Inflammatory macrophage (primary cell): ENCODE data around the gene OR8G1.
A peak's percentile ranks its signal among the peaks of the same experiment; 100 is the strongest.
"Not testable (repeated sequence)": the region's sequence is repeated elsewhere in the genome, so short reads cannot be mapped to it uniquely, and the experiment has no call there.

Source experiments
- DNase-seq, 2 donors: peaks; one replicate each; pipeline ENCODE4 v3.0.0-alpha.2; 2020 to 2022

The OR8G1 gene

DNA sequence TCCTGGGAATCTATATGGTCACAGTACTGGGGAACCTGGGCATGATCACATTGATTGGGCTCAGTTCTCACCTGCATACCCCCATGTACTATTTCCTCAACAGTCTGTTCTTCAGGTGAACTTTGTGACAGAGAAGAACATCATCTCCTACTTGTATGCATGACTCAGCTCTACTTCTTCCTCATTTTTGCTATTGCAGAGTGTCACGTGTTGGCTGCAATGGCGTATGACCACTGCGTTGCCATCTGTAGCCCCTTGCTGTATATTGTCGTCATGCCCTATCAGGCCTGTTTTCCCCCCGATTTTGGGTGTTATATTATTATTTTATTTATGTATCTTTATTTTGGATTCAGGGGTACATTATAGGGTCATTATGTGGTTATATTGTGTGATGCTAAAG is 2.4 kb upstream of the OR8G1 start:
- peak; percentile 26 to 32 for DNase-seq

DNA sequence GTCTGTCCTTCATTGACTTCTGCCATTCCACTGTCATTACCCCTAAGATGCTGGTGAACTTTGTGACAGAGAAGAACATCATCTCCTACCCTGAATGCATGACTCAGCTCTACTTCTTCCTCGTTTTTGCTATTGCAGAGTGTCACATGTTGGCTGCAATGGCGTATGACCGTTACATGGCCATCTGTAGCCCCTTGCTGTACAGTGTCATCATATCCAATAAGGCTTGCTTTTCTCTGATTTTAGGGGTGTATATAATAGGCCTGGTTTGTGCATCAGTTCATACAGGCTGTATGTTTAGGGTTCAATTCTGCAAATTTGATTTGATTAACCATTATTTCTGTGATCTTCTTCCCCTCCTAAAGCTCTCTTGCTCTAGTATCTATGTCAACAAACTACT is 9.0 kb downstream of the OR8G1 start:
- peak; percentile 52 to 58 for DNase-seq

DNA sequence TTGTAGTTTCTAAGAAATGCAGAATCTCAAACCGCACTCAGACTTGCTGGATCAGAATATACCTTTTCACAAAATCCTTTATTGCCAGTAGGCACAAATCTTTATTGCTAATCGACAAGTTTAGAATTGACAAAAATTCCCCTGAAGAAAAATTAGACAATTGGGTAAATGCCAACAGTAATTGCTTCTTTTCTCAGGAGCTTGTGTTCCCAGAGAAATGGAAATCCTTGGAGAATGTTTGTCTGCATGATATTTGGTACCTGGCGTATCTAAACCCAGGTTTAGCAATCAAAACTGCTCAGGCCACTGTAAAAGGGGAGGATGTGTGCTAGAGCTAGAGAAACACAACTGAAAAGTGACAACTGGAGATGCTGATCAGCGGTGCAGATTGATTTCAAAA is 15.2 kb downstream of the OR8G1 start, which contains the start of gene OR8G5:
TSS of gene OR8G5 (plus strand) at position 301 of the 400 bp plus-strand sequence. CDS start 8,556 bp downstream, outside the sequence.
- no peak for DNase-seq

DNA sequence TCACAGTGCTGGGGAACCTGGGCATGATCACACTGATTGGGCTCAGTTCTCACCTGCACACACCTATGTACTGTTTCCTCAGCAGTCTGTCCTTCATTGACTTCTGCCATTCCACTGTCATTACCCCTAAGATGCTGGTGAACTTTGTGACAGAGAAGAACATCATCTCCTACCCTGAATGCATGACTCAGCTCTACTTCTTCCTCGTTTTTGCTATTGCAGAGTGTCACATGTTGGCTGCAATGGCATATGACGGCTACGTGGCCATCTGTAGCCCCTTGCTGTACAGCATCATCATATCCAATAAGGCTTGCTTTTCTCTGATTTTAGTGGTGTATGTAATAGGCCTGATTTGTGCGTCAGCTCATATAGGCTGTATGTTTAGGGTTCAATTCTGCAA is 24.1 kb downstream of the OR8G1 start:
- peak; percentile 71 to 83 for DNase-seq

DNA sequence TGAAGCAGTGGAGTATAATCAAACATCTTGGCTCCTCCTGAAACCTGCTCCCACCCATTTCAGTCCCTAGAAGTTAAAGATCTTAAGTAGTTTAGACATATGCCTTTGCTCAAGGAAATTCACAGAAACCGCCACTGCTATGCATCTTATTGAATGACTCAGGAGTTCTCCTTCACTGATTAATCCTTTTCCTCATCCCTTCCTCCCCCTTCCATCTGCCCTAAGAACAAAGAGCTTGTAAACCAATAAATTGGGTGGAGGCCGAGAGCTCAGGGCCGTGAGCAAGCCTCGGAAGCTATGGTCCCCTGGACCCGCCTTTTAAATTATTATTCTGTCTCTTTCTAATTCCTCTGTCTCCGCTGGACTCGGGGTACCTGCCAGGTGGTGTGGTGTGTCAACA is 30.0 kb downstream of the OR8G1 start:
- not testable (repeated sequence) for DNase-seq

DNA sequence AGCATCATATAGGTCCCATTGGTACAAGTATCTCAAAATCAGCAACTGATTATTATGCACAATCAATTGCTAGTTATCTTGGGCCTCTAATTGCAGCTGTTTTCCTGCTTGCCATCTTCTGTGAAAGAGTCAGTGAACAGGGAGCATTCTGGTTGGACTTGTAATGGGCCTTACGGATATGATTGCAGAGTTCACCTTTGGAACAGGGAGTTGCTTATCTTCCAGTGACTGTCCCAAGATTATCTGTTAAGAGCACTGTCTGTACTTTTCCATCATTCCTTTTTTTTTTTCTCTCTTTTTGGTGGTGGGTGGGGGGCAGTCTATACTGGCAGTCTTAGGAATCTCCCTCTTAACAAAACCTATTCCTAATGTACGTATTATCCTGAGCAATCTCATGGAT is 33.1 kb downstream of the OR8G1 start:
- DNase-seq: no peak

DNA sequence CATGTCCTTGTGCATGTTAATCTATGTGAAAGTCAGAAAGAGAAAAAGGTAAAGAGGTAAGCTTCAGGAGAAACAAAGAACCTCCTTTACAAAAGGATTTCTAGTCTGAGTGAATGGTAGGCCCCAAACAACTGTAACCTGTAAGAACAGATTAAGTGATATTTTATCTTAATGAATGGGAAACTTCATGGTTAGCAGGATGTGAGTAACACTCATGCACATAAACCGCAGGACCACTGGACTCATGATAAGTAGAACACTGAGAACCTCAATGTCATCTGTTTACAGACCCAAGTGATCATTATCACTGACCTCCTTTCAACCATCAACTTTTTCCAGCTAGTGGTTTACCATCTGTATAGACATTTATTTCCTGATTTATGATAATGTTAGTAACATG is 35.2 kb downstream of the OR8G1 start:
- DNase-seq: peak; percentile 12 to 21

DNA sequence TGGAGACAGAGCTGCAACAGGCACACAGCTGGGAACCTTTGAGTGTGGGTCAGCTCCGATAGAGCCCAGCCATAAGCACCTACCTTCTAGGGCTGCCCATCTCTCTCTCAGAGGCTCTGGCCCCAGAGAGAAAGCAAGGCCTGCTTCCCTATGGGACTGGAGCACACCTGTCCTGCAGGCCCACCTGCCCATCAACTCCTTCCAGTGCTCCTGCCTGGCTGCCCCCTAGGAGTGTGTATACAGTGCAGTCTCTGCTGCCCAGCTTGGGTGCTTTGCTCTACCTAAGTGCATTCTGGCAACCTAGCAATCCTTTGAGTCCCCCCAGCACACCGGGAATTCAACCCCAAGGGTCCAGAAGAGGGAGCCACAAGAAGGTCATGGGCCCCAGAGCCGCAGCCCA is 36.3 kb downstream of the OR8G1 start:
- no peak for DNase-seq

DNA sequence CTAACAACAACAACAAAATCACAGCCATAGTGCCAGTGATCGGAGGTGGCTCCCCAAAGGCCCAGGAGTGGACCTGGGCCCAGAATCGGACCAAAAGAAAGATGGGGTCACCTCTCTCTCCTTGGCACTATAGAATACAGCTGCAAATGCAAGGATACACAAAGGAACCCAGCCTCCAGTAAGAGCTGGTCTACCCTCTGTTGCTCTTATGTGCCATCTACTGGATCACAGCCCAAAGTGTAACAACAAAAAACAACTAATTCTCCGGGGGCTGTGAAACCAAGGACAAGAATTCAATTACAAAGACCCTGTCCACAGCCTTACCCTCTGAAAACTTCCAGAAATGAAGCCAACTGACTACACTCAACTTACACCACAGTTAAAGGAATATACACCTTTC is 36.9 kb downstream of the OR8G1 start:
- peak; percentile 35 to 50 for DNase-seq

DNA sequence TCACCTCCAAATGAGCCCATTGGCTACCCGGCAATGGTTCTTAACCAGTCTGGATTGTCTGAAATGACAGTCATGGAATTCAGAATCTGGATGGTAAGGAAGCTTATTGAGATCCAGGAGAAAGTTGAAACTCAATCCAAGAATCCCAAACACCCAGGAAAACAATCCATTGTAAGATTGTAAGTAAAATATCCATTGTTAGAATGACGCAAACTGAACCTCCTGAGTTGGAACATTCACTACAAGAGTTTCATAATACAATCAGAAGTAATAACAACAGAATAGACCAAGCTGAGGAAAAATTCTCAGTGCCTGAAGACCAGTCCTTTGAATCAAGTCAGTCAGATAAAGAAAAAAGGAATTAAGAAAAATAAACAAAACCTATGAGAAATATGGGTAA is 37.4 kb downstream of the OR8G1 start:
- DNase-seq: no peak

DNA sequence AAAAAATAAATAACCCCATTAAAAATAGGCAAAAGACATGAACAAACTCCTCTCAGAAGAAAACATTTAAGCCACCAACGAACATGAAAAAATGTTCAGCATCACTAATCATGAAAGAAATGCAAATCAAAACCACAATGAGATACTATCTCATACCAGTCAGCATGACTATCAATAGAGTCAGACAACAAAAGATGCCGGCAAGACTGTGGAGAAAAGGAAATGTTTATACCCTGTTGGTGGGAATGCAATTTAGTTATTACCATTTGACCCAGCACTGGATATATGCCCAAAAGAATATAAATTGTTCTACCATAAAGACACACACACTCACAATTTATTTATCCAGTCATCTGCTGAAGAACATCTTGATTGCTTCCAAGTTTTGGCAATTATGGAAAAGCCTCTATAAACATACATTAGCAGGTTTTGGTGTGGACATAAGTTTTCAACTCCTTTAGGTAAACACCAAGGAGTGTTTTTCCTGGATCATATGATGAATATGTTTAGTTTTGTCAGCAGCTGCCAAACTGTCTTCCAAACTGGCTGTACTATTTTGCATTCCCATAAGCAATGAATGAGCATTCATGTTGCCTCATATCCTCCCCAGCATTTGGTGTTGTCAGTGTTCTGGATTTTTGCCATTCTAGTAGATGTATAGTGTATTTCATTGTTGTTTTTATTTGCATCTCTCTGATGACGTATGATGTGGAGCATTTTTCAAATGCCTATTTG is 44.9 kb downstream of the OR8G1 start:
- DNase-seq: no peak

DNA sequence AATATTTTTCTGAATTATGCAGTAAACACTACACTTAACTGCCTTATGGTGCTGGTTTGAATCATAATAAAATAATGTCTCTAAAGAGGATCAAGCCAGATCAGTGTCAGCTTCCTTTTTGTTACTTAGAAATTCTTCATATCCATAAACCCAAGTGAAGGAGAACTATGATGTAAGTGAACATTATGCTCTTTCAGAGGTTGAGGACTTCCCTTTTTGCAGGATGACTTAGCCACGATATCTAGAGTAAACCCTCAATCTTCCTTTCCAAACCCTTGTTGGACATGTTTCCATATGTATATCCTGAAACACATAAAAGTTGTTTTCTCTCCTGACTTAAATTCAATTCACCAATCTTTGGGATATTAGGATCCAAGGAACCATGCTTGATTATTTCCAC is 53.8 kb downstream of the OR8G1 start:
- DNase-seq: peak; percentile 56 to 72

DNA sequence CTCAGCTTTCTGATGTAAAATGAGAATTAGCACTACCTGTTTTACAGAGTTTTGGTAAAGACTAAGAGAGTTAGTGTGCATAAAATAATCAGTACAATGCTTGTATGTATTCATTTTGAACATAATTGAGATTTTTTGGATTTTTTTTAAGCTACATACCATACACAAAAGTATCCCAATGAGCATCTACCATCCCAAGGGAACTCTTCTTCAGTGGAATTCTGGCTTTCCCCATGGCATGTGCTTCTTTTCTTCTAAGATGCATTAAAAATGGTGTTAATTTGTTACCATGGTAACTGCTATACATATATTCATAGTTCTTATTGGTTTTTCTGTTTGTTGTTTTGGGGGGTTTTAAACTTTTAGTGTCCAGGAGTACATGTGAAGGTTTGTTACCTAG is 55.1 kb downstream of the OR8G1 start:
- no peak for DNase-seq

DNA sequence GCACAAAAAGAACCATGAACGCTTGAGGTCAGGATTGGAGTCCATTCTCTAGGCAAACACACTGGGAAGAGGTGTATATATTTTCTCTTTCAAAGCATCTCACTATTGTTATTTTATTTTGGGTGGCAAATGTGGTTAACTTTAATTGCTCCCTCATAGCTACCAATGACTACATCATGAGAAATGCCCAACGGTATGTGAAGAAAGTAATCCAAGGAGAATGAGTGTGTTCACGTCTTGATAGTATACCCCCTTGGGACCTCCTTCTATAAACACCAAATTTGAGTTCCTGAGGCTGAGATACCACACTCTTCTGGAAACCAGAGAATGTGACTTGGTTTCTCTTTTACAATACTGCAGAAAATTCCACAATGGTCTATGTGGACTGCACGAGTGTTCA is 57.0 kb downstream of the OR8G1 start:
- no peak for DNase-seq

DNA sequence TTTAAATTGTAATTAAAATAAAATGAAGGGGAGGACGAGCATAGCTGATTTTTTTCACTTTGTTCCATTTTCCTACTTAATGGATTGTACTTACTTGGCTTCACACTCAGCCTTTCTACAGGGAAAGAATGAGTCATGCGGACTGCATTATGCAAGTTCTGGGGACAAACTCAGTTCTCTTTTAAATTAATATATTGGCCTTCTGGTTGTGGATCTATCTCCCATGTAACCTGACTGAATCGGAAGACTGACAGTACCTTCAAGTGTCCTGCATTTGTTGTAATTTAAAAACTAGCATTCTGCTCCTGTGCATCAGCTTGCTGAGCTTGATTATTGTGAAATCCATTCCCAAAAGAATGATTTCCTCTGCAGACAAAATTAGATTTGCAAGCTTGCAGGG is 60.7 kb downstream of the OR8G1 start:
- peak in 1 of 2 donors; percentile 67 for DNase-seq

DNA sequence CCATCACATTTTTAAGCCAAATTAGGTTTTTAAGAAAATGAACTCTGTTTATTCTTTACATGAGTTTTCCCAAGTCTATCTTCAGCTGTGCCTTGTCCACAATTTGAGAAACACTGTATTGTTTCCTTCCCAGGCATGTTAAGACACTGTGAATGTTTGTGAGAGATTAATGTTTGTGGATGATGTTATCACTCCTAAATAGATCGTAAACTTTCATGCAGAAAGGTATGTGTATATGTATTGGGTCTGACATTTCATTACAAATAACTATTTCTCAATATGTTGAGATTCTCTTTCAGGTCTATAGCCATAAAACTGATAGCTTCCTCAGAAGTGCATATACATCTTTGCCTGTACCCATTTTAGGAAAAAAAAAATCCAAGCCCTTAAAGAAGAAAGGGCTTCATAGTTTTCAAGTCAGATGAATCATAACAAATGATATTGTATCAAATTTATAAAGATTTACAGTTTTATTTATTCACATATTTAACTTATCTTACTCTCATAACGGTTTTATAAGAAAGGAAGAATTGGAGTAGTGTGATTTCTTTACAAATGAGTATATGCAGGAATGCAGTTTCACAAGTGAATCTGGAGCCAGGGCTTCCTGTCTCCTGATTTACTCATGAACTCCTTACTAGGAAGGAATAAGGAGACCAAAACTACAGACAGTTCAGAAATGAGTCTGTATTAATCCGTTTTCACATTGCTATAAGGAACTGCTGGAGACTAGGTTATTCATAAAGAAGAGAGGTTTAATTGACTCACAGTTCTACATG is 61.6 kb downstream of the OR8G1 start:
- DNase-seq: no peak
